ENCODE measurements around the gene TLR9. TPM values are rescaled to one million over a fixed set of nuclear protein-coding genes. Genes with fewer than 3 reads are reported as not detected.

The TLR9 gene
- total RNA-seq, 1 experiment from 2014 or later: not detected

- TF ChIP-seq ZNF425 (CRISPR knock-in tag; conservative IDR thresholded peaks at IDR 0.05) (no peak), ESRRA (CRISPR knock-in tag; IDR thresholded peaks at IDR 0.05; ENCODE audit: borderline replicate concordance) (no peak), ATF2 (CRISPR knock-in tag; IDR thresholded peaks at IDR 0.05; ENCODE audit: borderline replicate concordance, low read depth) (no peak), HMGA2 (CRISPR knock-in tag; IDR thresholded peaks at IDR 0.05) (no peak), MAX (CRISPR knock-in tag; IDR thresholded peaks at IDR 0.05) (no peak), ERG (CRISPR knock-in tag; IDR thresholded peaks at IDR 0.05) (no peak), E2F4 (CRISPR knock-in tag; IDR thresholded peaks at IDR 0.05; ENCODE audit: borderline replicate concordance, low read depth) (no peak), CREB1 (CRISPR knock-in tag; IDR thresholded peaks at IDR 0.05) (no peak)
Observed at GRCh38 chr3:52218937-52219650, 6.4 kb downstream of the TLR9 start (continued).

GRCh38 chr3:52218454-52218853, 7.0 kb downstream of the TLR9 start:
- ATAC-seq: no peak
- Mint-ChIP-seq H3K9me3 (no peaks in the 10 kb centered on the region), H3K4me1 (peaks cover 6% of the 10 kb centered on the region; the same call in 1 of the 2 replicates), H3K27me3 (ENCODE audit: low read depth) (no peaks in the 10 kb centered on the region), H3K36me3 (peaks cover 23% of the 10 kb centered on the region), H3K4me3 (no peak overlapping the region), H3K27ac (no peak overlapping the region)
- TF ChIP-seq ZNF263 (CRISPR knock-in tag; IDR thresholded peaks at IDR 0.05; ENCODE audit: low read depth) (no peak), SMAD4 (CRISPR knock-in tag; IDR thresholded peaks at IDR 0.05) (no peak), NR1H2 (CRISPR knock-in tag; IDR thresholded peaks at IDR 0.05) (no peak), IRF2 (CRISPR knock-in tag; IDR thresholded peaks at IDR 0.05; ENCODE audit: borderline replicate concordance, low read depth) (no peak), GRHL2 (CRISPR knock-in tag; IDR thresholded peaks at IDR 0.05; ENCODE audit: insufficient replicate concordance, severe bottlenecking) (no peak), ATF6 (CRISPR knock-in tag; IDR thresholded peaks at IDR 0.05) (no peak), ZNF532 (CRISPR knock-in tag; IDR thresholded peaks at IDR 0.05; ENCODE audit: borderline replicate concordance) (no peak)
- CTCF ChIA-PET: interaction anchor here (0.5 to 11.5 kb wide), 7 partner anchors 16 to 229 kb away, joined by 3 to 222 read pairs (median 9); partner anchors contain the start of gene TWF2
- POLR2A ChIA-PET: interaction anchor here (0.8 kb wide), 1 partner anchor 59 kb away, joined by 3 read pairs; no protein-coding TSS in a partner anchor
- no peak for DNase-seq (ENCODE audit: low spot score)
